ENCODE measurements around the gene FXYD5.
"Not testable (repeated sequence)": the region's sequence is repeated elsewhere in the genome, so short reads cannot be mapped to it uniquely, and the experiment has no call there.

Gene FXYD5

GRCh38 chr19:35120492-35120891, 34.0 kb upstream of the FXYD5 start:
- DNase-seq: no peak

GRCh38 chr19:35120898-35121297, 33.6 kb upstream of the FXYD5 start:
- no peak for DNase-seq

- no peak for DNase-seq
These were observed 31.6 kb upstream of the FXYD5 start for GRCh38 chr19:35122687-35123551.

- no peak for DNase-seq
These were observed 31.0 kb upstream of the FXYD5 start for GRCh38 chr19:35123573-35123972.

GRCh38 chr19:35124098-35125060, 30.2 kb upstream of the FXYD5 start:
- DNase-seq: peak; percentile 81

- DNase-seq: no peak
These were observed 29.2 kb upstream of the FXYD5 start for GRCh38 chr19:35125270-35125717.

GRCh38 chr19:35125749-35126623, 28.5 kb upstream of the FXYD5 start:
- no peak for DNase-seq

- DNase-seq: no peak
These were observed 27.9 kb upstream of the FXYD5 start for GRCh38 chr19:35126624-35126959.

GRCh38 chr19:35127871-35128270, 26.7 kb upstream of the FXYD5 start:
- DNase-seq: no peak

- no peak for DNase-seq
These were observed 26.0 kb upstream of the FXYD5 start for GRCh38 chr19:35128398-35129057.

- DNase-seq: not testable (repeated sequence)
These were observed 24.7 kb upstream of the FXYD5 start for GRCh38 chr19:35129724-35130274.

- no peak for DNase-seq
These were observed 23.5 kb upstream of the FXYD5 start for GRCh38 chr19:35130761-35131720.

- no peak for DNase-seq
These were observed 22.3 kb upstream of the FXYD5 start for GRCh38 chr19:35132254-35132653.

GRCh38 chr19:35133826-35134225, 20.7 kb upstream of the FXYD5 start:
- DNase-seq: no peak

GRCh38 chr19:35134601-35135242, 19.8 kb upstream of the FXYD5 start, which contains the start of gene LGI4:
LGI4 (minus strand) TSS chr19:35135059; CDS start chr19:35134680, 379 bp downstream.
- DNase-seq: no peak

GRCh38 chr19:35135389-35135909, 19.1 kb upstream of the FXYD5 start:
- DNase-seq: peak; percentile 37

- DNase-seq: no peak
These were observed 18.3 kb upstream of the FXYD5 start for GRCh38 chr19:35136231-35136630.

GRCh38 chr19:35136977-35137702, 17.4 kb upstream of the FXYD5 start:
- no peak for DNase-seq

All from activated effector memory CD4-positive, alpha-beta T cell treated with Interleukin-2 at 50 U/mL for 16 hours (primary cell).